Epithelial cell of prostate (primary cell): Measurements from ENCODE around the gene TEC.
"Not testable (repeated sequence)": the region's sequence is repeated elsewhere in the genome, so short reads cannot be mapped to it uniquely, and the experiment has no call there.

Experiments
- DNase-seq: peaks from one replicate; pipeline ENCODE4 v3.0.0-alpha.2; 2011; ENCODE audit warnings: low read depth, low spot score
- H3K27ac ChIP-seq: fragments of 450-650 bp; 2 replicates; pipeline ENCODE4 v1.5.1; 2017; ENCODE audit warnings: mild to moderate bottlenecking

The TEC gene

GRCh38 chr4:48268956-48269860 lies at the start of gene TEC:
Gene TEC (minus strand): TSS chr4:48269838. CDS start chr4:48228614, 41,224 bp downstream.
- H3K27ac ChIP-seq, result peak within 1 kb of the TSS; percentile 53
- DNase-seq, result no peak

- H3K27ac ChIP-seq, result no peak overlapping the region
- no peak for DNase-seq
These were observed 46.3 kb upstream of the TEC start for GRCh38 chr4:48315728-48316630.

- DNase-seq, H3K27ac ChIP-seq: not testable (repeated sequence)
These were observed 45.1 kb upstream of the TEC start for GRCh38 chr4:48314746-48315145.

GRCh38 chr4:48311896-48312295 lies 42.3 kb upstream of the TEC start:
- no peak for DNase-seq
- no peak overlapping the region for H3K27ac ChIP-seq

- no peak overlapping the region for H3K27ac ChIP-seq
- no peak for DNase-seq
These were observed 39.3 kb upstream of the TEC start for GRCh38 chr4:48308901-48309300.

- H3K27ac ChIP-seq, result no peak overlapping the region
- DNase-seq, result no peak
These were observed 37.9 kb upstream of the TEC start for GRCh38 chr4:48307528-48307927.

- no peak for DNase-seq
- no peak overlapping the region for H3K27ac ChIP-seq
These were observed 35.9 kb upstream of the TEC start for GRCh38 chr4:48305508-48305907.

- DNase-seq, result no peak
These were observed 30.4 kb upstream of the TEC start for GRCh38 chr4:48300004-48300403.

GRCh38 chr4:48299560-48299959 lies 29.9 kb upstream of the TEC start:
- no peak for DNase-seq
- no peak overlapping the region for H3K27ac ChIP-seq

More at GRCh38 chr4:48300004-48300403, 30.4 kb upstream of the TEC start:
- H3K27ac ChIP-seq, result no peak overlapping the region

GRCh38 chr4:48297256-48297846 lies 27.7 kb upstream of the TEC start:
- no peak overlapping the region for H3K27ac ChIP-seq
- no peak for DNase-seq

- H3K27ac ChIP-seq, result no peak overlapping the region
- DNase-seq, result no peak
These were observed 26.7 kb upstream of the TEC start for GRCh38 chr4:48296365-48296764.

- no peak overlapping the region for H3K27ac ChIP-seq
- DNase-seq, result no peak
These were observed 25.5 kb upstream of the TEC start for GRCh38 chr4:48295116-48295515.

- not testable (repeated sequence) for H3K27ac ChIP-seq, DNase-seq
These were observed 22.7 kb upstream of the TEC start for GRCh38 chr4:48292218-48292790.

GRCh38 chr4:48290146-48290772 lies 20.6 kb upstream of the TEC start:
- H3K27ac ChIP-seq, result no peak overlapping the region
- no peak for DNase-seq

- not testable (repeated sequence) for H3K27ac ChIP-seq, DNase-seq
These were observed 16.4 kb upstream of the TEC start for GRCh38 chr4:48286060-48286459.

GRCh38 chr4:48285640-48286039 lies 16.0 kb upstream of the TEC start:
- DNase-seq, H3K27ac ChIP-seq: not testable (repeated sequence)

- no peak overlapping the region for H3K27ac ChIP-seq
- DNase-seq, result no peak
These were observed 6.0 kb upstream of the TEC start for GRCh38 chr4:48275686-48276085.

GRCh38 chr4:48275247-48275646 lies 5.6 kb upstream of the TEC start:
- DNase-seq, result no peak
- H3K27ac ChIP-seq, result no peak overlapping the region

- no peak overlapping the region for H3K27ac ChIP-seq
- DNase-seq, result no peak
These were observed 2.0 kb upstream of the TEC start for GRCh38 chr4:48271626-48272025.

GRCh38 chr4:48270951-48271473 lies 1.4 kb upstream of the TEC start:
- no peak for DNase-seq
- no peak overlapping the region for H3K27ac ChIP-seq
